Measurements from ENCODE around the gene ZNF784. TPM values are rescaled to one million over a fixed set of nuclear protein-coding genes. Genes with fewer than 3 reads are reported as not detected.
A peak's percentile ranks its signal among the peaks of the same experiment; 100 is the strongest.

ZNF784 gene
- total and polyA plus RNA-seq, 9 of the 15 experiments (the other 6 are each of a cell fraction or from before 2014, with no cell fraction given): 0.14 to 6.1 (median 2.1) TPM

- TF ChIP-seq HNRNPLL (IDR thresholded peaks at IDR 0.05; ENCODE audit: low read depth, low read length, poor library complexity, severe bottlenecking) (no peak), SIN3A (IDR thresholded peaks at IDR 0.05; ENCODE audit: borderline replicate concordance in 2 of 2, control insufficient read depth in 1 of 2, low read depth in 2 of 2, low read length in 2 of 2) (0 out of 4 replicates have a peak, but pooled peaks of 1 of the 2 experiments have one; percentile 57), DMBX1 (CRISPR knock-in tag; IDR thresholded peaks at IDR 0.05; ENCODE audit: borderline replicate concordance) (no peak), RCOR1 (IDR thresholded peaks at IDR 0.05; ENCODE audit: borderline replicate concordance in 1 of 2, low read depth in 2 of 2, low read length in 2 of 2) (no peak), MYBL2 (IDR thresholded peaks at IDR 0.05; ENCODE audit: low read depth) (no peak), MYBL2 (CRISPR knock-in tag; IDR thresholded peaks at IDR 0.05; ENCODE audit: borderline replicate concordance) (no peak), SPI1 (IDR thresholded peaks at IDR 0.05; ENCODE audit: borderline replicate concordance, low read depth, low read length) (no peak), ESRRA (IDR thresholded peaks at IDR 0.05; ENCODE audit: borderline replicate concordance, low read depth) (0 out of 2 replicates have a peak, but pooled peaks have one; percentile 7), ATF3 (IDR thresholded peaks at IDR 0.05) (no peak), ATF3 (CRISPR knock-in tag; conservative IDR thresholded peaks at IDR 0.05) (0 out of 2 replicates have a peak, but pooled peaks have one; percentile 32), HDAC1 (IDR thresholded peaks at IDR 0.05) (peak in 1 of 2 experiments; percentile 80; a peak in 1 of 4 replicates), SAP30 (IDR thresholded peaks at IDR 0.05; ENCODE audit: borderline replicate concordance, insufficient read depth, low read depth, low read length, poor library complexity, severe bottlenecking) (peak; percentile 19), CREBBP (IDR thresholded peaks at IDR 0.05; ENCODE audit: low read depth, low read length) (no peak), ZNF23 (CRISPR knock-in tag; IDR thresholded peaks at IDR 0.05) (no peak), AFF1 (IDR thresholded peaks at IDR 0.05; ENCODE audit: low read depth in 1 of 2, partially characterized antibody in 2 of 2) (peak in 1 of 2 experiments; percentile 58), RFX5 (IDR thresholded peaks at IDR 0.05; ENCODE audit: low read depth, low read length) (no peak), FOS (IDR thresholded peaks at IDR 0.05; ENCODE audit: extremely low read depth, insufficient read length) (no peak), ZKSCAN1 (IDR thresholded peaks at IDR 0.05; ENCODE audit: low read depth, low read length) (no peak), SRF (CRISPR knock-in tag; IDR thresholded peaks at IDR 0.05) (peak in 1 of 2 experiments; percentile 19; a peak in 1 of 4 replicates), EHMT2 (IDR thresholded peaks at IDR 0.05) (no peak)
Observed at GRCh38 chr19:55655648-55656040, 31.3 kb upstream of the ZNF784 start (continued).

All from K562 (cell line).